Measurements from ENCODE around the gene KDM4F. TPM values are rescaled to one million over a fixed set of nuclear protein-coding genes. Genes with fewer than 3 reads are reported as not detected.

The KDM4F gene
- total and polyA plus RNA-seq, 2 donors (not counting 3 experiments of a cell fraction or from before 2014, with no cell fraction given) = not detected

GRCh38 chr11:95055283-95055897 is 6.2 kb downstream of the KDM4F start:
- Histone ChIP-seq H3K9me1 (replicated peaks; ENCODE audit: control insufficient read depth, extremely low read depth, insufficient read depth, low read length) (no peaks in the 10 kb centered on the region), H3K36me3 (ENCODE audit: control insufficient read depth in 2 of 2, extremely low read depth in 1 of 2, insufficient read depth in 2 of 2, low read length in 2 of 2) (no peaks in the 10 kb centered on the region), H3K4me2 (ENCODE audit: insufficient read depth, low read length) (no peak overlapping the region), H3K79me2 (ENCODE audit: control insufficient read depth, insufficient read depth, low read length) (no peaks in the 10 kb centered on the region), H3K9me3 (replicated peaks; ENCODE audit: control insufficient read depth, insufficient read depth, low read length) (no peaks in the 10 kb centered on the region), H2AFZ (ENCODE audit: low read depth, low read length) (no peak overlapping the region), H4K20me1 (replicated peaks; ENCODE audit: control insufficient read depth, extremely low read depth, insufficient read depth, low read length) (no peaks in the 10 kb centered on the region), H3K27me3 (ENCODE audit: control insufficient read depth in 2 of 2, insufficient read depth in 2 of 2, low read length in 2 of 2) (peaks cover 11 to 21% of the 10 kb centered on the region in 2 experiments), H3K4me1 (ENCODE audit: control insufficient read depth, extremely low read depth, insufficient read depth, low read length) (no peaks in the 10 kb centered on the region), H3K27ac (ENCODE audit: insufficient read depth, low read depth, low read length) (no peak overlapping the region), H3K4me3 (replicated peaks in 1 of 3; ENCODE audit: insufficient read depth in 1 of 3, low read depth in 1 of 3, low read length in 3 of 3) (no peak overlapping the region), H3K9ac (replicated peaks; ENCODE audit: extremely low read depth, insufficient read depth, low read length) (no peak overlapping the region)
- FAIRE-seq (no peak), DNase-seq (ENCODE audit: low read depth, low spot score) (no peak)
- no peak for TF ChIP-seq EZH2 (IDR thresholded peaks at IDR 0.05; ENCODE audit: borderline replicate concordance, low read depth, low read length, severe bottlenecking)
- no peak for TF ChIP-seq POLR2A (IDR thresholded peaks at IDR 0.05; ENCODE audit: low read depth, low read length)
- TF ChIP-seq POLR2AphosphoS5 (IDR thresholded peaks at IDR 0.05; ENCODE audit: insufficient read depth, low read depth, low read length) = no peak
- TF ChIP-seq FOS (IDR thresholded peaks at IDR 0.05; ENCODE audit: borderline replicate concordance, insufficient read depth, low read length) = no peak
- TF ChIP-seq GATA2 (IDR thresholded peaks at IDR 0.05; ENCODE audit: insufficient read depth, insufficient read length, low read depth, low read length) = no peak
- no peak for TF ChIP-seq MYC (IDR thresholded peaks at IDR 0.05; ENCODE audit: low read depth, low read length)
- TF ChIP-seq, protein P1, sequence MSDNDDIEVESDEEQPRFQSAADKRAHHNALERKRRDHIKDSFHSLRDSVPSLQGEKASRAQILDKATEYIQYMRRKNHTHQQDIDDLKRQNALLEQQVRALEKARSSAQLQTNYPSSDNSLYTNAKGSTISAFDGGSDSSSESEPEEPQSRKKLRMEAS (IDR thresholded peaks at IDR 0.05; ENCODE audit: insufficient read depth, insufficient read length) = no peak
- ChIA-PET CTCF (interaction anchor here (1.6 to 3.2 kb wide), 2 partner anchors 8 to 11 kb away, joined by 3 to 17 read pairs; partner anchors contain the start of gene SRSF8), POLR2A (no interaction called here)
- no TSS peak for BruUV-seq (replicated peaks)
- dilution Hi-C loops (cut with MboI; ENCODE audit: extremely low pct_ligation_motif_present, low sequenced_read_pairs) (no loop called here), intact Hi-C loops (cut with micrococcal nuclease) (no loop called here)

GRCh38 chr11:95057959-95058358 is 8.7 kb downstream of the KDM4F start:
- H3K27ac ChIP-seq (ENCODE audit: insufficient read depth, low read depth, low read length) = no peak overlapping the region
- no peaks in the 10 kb centered on the region for H3K9me1 ChIP-seq (replicated peaks; ENCODE audit: control insufficient read depth, extremely low read depth, insufficient read depth, low read length)
- peaks cover 17 to 38% of the 10 kb centered on the region in 2 experiments for H3K27me3 ChIP-seq (ENCODE audit: control insufficient read depth in 2 of 2, insufficient read depth in 2 of 2, low read length in 2 of 2)
- no peak for FAIRE-seq
- H4K20me1 ChIP-seq (replicated peaks; ENCODE audit: control insufficient read depth, extremely low read depth, insufficient read depth, low read length) = no peaks in the 10 kb centered on the region
- no peaks in the 10 kb centered on the region for H3K36me3 ChIP-seq (ENCODE audit: control insufficient read depth in 2 of 2, extremely low read depth in 1 of 2, insufficient read depth in 2 of 2, low read length in 2 of 2)
- no peaks in the 10 kb centered on the region for H3K9me3 ChIP-seq (replicated peaks; ENCODE audit: control insufficient read depth, insufficient read depth, low read length)
- no peak overlapping the region for H3K9ac ChIP-seq (replicated peaks; ENCODE audit: extremely low read depth, insufficient read depth, low read length)
- no peak overlapping the region for H2AFZ ChIP-seq (ENCODE audit: low read depth, low read length)
- ChIA-PET POLR2A (no interaction called here), CTCF (interaction anchor here (1.0 to 3.2 kb wide), 2 partner anchors 9 to 13 kb away, joined by 3 to 17 read pairs; partner anchors contain the start of gene SRSF8)
- intact Hi-C loops (cut with micrococcal nuclease) (no loop called here), dilution Hi-C loops (cut with MboI; ENCODE audit: extremely low pct_ligation_motif_present, low sequenced_read_pairs) (no loop called here)
- no peak overlapping the region for H3K4me2 ChIP-seq (ENCODE audit: insufficient read depth, low read length)
- H3K4me1 ChIP-seq (ENCODE audit: control insufficient read depth, extremely low read depth, insufficient read depth, low read length) = no peaks in the 10 kb centered on the region
- no TSS peak for BruUV-seq (replicated peaks)
- TF ChIP-seq GATA2 (IDR thresholded peaks at IDR 0.05; ENCODE audit: insufficient read depth, insufficient read length, low read depth, low read length) = no peak
- TF ChIP-seq MYC (IDR thresholded peaks at IDR 0.05; ENCODE audit: low read depth, low read length) = no peak
- TF ChIP-seq POLR2AphosphoS5 (IDR thresholded peaks at IDR 0.05; ENCODE audit: insufficient read depth, low read depth, low read length) = no peak
- no peak for TF ChIP-seq FOS (IDR thresholded peaks at IDR 0.05; ENCODE audit: borderline replicate concordance, insufficient read depth, low read length)
- TF ChIP-seq, protein P1 (IDR thresholded peaks at IDR 0.05; ENCODE audit: insufficient read depth, insufficient read length) = no peak
- no peak for TF ChIP-seq CTCF (IDR thresholded peaks at IDR 0.05; ENCODE audit: extremely low read depth in 1 of 2, insufficient read depth in 1 of 2, low read depth in 1 of 2, low read length in 2 of 2)
- TF ChIP-seq EZH2 (IDR thresholded peaks at IDR 0.05; ENCODE audit: borderline replicate concordance, low read depth, low read length, severe bottlenecking) = no peak
- TF ChIP-seq POLR2A (IDR thresholded peaks at IDR 0.05; ENCODE audit: low read depth, low read length) = no peak
- no peak for TF ChIP-seq JUN (IDR thresholded peaks at IDR 0.05; ENCODE audit: borderline replicate concordance, insufficient read depth, insufficient read length, low read depth)
- DNase-seq (ENCODE audit: low read depth, low spot score) = no peak
- no peak overlapping the region for H3K4me3 ChIP-seq (replicated peaks in 1 of 3; ENCODE audit: insufficient read depth in 1 of 3, low read depth in 1 of 3, low read length in 3 of 3)
- no peaks in the 10 kb centered on the region for H3K79me2 ChIP-seq (ENCODE audit: control insufficient read depth, insufficient read depth, low read length)

Measured in endothelial cell of umbilical vein (primary cell).